GM21390 (cell line): ENCODE data around the gene TMEM239.
"Not testable (repeated sequence)": the region's sequence is repeated elsewhere in the genome, so short reads cannot be mapped to it uniquely, and the experiment has no call there.

ENCODE experiments used
- ATAC-seq: cut with Tn5 transposase; IDR thresholded peaks from one replicate; pipeline ENCODE4 v1.9.1; 2021; ENCODE audit not compliant: unreplicated experiment

The TMEM239 gene

DNA sequence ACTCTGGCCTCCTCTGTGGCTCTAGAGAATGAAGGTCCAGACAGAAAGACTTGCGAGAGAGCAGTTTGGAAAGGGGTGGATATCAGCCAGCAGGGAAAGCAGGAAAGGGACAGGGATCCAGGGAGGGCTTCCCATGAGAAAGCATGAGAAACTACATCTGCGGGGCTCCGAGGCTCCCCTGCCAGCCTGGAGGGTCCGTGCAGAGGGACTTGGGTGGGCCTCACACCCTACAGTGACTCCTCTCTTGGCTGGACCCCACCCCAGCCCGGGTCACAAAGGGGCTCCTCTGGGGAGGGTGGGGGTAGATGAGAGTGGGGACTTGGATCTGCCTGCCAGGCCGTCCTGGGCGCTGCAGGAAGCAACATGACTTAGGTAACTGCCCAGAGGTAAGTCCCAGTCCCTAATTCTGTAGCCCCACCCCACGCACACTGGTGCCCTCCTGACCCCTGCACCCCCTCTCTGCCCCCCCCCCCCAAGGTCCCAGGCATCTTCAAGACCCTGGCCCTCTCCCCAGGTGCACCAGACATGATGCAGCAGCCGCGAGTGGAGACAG lies at the start of gene TMEM239:
Gene TMEM239, plus strand, starts transcription at position 335 of the 553 bp plus-strand sequence. Its CDS starts 191 bp downstream, at position 526.
- no peak for ATAC-seq

DNA sequence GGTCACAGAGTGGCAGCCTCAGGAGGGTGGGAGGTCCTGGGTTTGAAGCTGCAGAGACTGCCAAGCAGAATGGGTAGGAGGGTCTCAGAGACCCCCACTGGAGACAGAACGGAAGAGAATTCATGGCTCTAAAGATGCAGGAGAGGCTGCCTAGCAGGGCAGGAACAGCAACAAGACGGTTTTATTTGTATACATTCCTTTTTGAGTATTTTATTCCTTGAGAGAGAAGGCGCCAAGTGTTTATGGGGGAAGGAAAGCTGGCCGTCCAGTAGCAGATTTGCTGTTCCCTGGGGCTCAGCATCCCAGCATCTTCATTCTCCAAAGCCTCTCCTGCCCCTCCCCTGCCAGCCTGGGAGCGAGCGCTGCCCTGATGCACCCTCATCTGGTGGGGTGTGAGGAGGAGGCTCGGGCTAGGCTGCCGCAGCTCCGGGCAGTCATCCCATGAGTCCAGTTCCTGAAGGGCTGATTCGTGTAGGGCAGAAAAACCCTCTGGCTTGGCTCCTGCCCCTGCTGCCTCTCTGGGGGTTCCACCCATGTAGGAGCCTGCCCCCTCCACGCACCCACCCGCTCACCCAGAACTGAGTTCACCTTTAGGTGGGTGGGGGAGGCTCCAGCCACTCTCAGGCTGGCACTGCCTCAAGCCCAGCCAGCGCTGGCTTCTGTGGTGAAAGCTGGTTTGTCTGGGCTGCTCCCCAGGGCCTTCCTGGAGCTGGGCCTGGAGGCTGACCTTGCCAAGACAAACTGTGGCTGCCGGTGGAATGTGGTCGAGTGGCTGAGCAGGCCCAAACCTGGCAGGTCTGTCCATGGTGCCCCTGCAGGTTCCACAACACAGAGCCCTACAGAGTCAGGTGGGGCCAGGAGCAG lies 48.2 kb upstream of the TMEM239 start:
- ATAC-seq, result no peak

DNA sequence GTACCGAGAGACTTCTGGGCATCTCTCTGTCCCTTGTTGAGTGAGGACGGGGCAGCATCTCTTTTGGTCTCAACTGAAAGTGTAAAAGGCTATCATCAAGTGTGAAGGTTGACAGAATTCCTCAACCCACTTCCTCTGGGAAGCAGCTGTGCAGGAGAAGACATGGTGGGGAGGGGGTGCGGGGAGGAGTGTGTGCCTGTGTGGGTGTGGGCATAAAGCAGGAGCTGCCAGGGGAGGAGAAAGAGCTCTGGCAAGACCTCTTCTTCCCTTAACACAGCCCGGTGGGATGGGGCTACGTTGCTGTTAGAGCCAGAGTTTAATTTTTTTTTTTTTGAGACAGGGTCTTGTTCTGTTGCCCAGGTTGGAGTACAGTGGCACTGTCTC lies 47.5 kb upstream of the TMEM239 start:
- ATAC-seq, result no peak

DNA sequence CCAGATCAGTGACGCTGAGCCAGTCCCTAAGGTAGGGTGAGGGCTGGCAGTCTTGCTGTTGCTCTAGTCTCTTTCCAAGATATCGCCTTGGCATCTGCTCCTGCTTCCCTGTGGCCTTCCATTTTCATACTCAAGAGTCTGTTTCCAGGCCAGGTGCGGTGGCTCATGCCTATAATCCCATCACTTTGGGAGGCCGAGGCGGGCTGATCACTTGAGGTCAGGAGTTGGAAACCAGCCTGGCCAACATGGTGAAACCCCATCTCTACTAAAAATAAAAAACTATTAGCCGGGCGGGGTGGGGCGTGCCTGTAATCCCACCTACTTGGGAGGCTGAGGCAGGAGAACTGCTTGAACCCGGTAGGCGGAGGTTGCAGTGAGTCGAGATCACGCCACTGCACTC lies 46.1 kb upstream of the TMEM239 start:
- not testable (repeated sequence) for ATAC-seq

DNA sequence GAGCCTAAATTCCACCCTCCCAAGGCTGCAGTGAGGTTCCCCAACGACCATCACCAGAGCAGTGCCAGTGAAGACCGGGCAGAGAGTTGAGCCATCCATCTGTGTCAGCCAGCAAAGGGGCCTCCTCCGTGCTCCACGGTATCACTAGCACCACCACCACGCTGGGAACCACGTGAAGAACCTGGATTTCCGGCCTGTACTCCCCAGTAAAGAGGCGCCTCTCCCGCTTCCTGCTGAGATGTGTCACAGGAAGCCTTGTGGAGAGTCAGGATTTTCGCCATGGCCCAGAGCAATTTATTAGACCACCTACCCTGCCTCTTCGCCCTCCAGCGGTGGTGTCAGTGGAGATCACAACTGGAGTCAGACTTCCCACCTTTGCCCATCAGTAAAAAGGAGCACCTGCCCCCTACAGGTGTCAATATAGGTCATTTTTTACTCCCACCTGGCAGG lies 44.5 kb upstream of the TMEM239 start:
- no peak for ATAC-seq

DNA sequence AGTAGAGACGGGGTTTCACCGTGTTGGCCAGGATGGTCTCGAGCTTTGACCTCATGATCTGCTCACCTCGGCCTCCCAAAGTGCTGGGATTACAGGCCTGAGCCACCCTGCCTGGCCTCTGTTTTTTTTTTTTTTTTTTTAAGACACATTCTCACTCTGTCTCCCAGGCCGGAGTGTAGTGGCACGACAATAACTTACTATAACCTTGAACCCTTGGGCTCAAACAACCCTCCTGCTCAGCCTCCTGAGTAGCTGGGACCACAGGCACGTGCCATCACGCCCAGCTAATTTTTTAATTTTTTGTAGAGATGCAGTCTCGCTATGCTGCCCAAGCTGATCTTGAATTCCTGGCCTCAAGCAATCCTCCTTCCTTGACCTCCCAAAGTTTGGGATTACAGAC lies 42.4 kb upstream of the TMEM239 start:
- no peak for ATAC-seq

DNA sequence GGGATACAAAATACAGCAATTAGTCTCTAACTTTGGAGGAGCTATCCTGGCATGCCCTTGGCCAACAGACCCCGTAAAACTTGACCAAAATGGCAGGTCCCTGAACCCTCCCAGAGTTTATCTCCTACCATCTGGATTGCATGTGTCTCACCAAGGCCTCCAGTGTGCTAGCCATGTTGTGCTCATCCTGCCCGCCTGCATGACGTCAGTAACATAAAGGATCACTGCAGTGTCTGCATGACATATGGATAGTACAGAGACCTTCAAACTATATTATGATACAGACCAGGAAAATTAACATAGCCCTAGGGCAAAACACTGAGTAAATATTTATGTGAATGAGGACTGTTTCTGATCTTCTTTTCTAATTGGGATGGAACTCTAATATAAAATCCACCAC lies 41.0 kb upstream of the TMEM239 start:
- no peak for ATAC-seq

DNA sequence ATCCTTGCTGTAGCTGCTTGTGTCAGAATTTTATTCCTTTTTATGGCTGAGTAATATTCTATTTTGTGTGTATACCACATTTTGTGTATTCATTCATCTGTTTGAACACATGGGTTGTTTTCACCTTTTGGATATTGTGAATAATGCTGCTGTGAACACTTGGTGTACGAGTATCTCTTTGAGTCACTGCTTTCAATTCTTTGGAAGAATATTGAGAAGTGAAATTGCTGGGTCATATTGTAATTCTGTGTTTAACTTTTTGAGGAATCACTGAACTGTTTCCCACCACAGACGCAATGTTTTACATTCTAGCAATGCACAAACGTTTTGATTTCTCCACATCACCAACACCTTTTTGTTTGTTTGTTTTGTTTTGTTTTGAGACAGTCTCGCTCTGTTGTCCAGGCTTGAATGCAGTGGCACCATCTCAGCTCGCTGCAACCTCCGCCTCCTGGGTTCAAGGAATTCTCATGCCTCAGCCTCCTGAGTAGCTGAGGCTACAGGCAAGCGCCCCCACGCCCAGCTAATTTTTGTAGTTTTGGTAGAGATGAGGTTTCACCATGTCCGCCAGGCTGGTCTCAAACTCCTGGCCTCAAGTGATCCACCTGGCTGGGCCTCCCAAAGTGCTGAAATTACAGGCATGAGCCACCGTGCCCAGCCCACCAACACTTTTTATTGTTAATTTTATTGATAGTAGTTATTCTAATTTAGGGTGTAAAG lies 37.4 kb upstream of the TMEM239 start:
- no peak for ATAC-seq

DNA sequence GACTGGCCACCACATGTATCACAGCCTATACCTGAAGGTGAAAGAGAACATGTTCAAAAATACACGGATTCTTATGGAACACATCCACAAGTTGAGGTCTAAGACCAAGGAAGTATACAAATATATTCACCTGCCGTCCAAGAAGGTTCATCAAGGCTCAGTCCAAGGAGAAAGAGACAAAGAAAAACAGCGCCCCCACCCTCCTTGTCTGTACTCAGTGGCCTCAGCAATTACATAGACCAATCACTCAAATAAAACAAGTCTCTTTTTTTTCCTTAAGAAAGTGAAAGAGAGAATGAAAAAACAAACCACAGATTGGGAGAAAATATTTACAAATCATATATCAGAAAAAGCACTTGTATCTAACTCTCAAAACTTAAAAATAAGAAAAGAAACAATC lies 35.2 kb upstream of the TMEM239 start:
- ATAC-seq, result no peak

DNA sequence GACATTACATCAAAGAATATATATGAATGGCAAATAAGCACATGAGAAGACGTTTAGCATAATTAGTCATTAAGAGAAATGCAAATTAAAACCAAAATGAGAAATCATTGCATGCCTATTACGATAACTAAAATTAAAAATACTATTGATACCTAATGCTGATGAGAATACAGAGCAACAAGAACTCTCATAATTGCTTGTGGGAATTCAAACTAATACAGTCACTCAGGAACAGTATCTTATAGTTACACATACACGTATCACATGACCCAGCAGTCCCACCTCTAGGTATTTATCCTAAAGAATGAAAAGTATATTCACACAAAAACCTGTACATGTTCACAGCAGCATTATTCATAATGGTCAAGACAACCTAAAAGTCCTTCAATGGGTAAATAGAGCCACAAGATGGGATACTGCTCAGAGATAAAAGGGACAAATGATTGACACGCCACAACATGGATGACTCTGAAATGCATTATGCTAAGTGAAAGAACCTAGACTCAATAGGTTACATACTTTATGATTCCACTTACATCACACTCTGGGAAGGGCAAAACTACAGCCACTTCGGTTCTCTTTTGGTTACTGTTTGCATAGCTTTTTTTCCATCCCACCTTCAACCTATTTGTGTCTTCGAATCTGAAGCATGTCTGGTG lies 32.1 kb upstream of the TMEM239 start:
- ATAC-seq, result no peak

DNA sequence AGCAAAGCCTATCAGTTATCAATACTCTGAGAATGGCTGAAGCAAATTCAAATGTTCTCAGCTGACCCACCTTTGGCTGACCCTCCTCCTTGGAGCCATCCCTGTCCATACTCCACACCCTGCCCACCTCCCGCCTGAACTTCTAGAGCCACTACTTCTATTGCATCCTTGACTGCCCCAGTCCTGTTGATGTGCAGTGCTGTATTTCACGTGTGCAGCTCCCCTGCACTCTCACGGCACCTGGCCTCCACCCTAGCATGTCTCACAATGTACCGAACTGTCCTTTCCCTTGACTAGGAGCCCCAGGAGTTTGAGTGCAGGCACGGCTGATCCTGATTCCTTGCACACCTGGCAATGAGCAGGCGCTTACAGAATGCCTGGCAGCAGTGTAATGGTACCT lies 22.7 kb upstream of the TMEM239 start:
- ATAC-seq, result no peak

DNA sequence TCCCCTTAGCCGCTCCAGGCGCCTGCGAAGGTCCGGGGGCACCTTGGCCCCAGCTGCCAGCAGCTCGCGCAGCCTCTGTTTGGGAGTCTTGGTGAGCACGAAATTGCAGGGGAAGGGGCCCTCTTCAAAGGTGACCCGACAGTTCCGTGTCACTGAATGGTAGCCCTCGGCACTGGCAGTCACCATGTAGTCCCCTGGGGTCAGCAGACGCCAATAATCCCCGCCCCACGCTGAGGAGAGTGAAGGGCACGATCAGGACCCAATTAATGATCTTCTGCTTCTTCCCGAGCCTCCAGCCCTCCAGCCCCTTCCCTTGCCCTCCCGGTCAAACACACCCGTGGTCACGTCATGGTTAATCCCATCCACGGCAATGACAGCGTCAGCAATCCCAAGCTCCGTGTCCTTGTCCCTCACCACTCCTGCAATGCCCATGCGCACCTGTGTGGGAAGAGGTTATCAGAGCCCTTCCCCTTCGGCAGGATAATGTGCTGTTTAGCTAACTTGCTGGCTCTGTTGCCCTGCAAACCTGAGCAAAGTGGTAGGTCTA lies 21.9 kb upstream of the TMEM239 start:
- ATAC-seq, result no peak

DNA sequence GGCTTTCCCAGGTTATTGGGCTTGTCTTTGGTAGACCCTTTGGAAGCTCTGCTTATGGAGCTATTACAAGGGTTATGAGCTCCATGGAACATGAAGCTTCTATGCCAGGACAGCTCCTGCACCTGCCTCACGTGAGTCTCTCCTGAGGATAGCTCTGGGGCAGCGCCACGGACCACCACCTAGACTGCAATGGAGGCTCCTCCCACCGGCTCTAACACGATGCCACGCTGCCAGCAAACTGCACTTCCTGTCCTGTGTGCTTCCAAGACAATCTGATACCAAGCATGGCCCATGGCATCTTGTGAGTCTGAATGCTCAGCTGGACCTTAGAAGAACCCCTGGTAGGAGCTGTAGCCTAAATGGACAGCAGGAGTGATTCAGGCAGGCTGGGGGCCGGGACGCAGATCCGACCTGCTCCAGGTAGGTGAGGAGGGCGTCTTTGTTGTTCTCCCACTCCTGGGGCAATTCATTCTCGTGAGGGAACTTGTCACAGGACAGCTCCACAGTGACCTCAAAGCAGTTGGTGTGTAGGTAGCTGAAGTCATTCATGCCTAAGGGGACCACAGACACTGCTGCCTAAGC lies 21.2 kb upstream of the TMEM239 start:
- ATAC-seq, result no peak

DNA sequence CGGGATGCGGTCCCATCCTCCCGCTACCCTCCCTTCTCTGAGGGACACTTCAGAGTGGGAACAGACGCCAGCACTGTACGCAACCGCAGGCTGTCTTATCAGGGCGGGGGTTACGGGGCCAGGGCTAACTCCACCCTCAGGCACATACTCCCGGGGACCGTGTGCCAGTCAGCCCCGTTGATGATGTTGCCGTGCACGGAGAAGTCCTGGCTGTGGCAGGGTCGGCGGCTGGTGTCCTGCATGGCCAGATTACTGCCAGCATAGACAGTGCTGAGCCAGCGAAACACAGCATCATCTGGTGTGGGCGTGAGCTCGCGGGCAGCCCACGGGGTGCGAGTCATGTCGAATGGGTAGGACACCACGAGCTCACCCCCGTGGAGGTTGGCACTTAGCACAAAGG lies 20.7 kb upstream of the TMEM239 start:
- ATAC-seq, result no peak

DNA sequence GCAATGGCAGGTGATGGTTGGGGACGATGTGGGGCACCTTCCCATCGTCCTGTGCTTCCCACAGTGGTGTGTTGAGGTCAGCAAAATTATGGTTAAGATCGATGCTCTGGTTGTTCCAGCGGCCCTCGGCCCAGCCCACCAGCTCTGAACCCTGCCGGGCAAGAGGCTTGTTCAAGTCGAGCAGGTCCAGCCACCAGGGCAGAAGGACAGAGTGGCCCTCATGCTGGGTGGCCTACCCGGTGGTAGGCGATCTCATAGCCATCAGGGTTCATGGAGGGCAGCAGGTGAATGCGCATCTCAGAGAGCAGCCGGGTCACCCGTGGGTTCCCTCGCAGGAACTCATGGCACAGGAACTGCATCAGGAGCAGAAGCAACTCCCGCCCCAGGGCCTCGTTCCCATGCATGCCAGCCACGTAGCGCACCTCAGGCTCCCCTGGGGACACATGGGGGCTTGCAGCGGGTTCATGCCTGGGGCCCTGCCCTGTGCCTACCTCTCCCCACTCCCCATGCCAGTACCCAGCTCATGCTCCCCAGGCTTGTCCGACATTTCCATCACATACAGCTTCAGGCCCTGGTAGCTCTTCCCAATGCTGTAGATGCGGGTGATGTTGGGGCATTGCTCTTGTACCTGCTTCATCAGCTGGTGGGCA lies 20.0 kb upstream of the TMEM239 start:
- ATAC-seq, result no peak

DNA sequence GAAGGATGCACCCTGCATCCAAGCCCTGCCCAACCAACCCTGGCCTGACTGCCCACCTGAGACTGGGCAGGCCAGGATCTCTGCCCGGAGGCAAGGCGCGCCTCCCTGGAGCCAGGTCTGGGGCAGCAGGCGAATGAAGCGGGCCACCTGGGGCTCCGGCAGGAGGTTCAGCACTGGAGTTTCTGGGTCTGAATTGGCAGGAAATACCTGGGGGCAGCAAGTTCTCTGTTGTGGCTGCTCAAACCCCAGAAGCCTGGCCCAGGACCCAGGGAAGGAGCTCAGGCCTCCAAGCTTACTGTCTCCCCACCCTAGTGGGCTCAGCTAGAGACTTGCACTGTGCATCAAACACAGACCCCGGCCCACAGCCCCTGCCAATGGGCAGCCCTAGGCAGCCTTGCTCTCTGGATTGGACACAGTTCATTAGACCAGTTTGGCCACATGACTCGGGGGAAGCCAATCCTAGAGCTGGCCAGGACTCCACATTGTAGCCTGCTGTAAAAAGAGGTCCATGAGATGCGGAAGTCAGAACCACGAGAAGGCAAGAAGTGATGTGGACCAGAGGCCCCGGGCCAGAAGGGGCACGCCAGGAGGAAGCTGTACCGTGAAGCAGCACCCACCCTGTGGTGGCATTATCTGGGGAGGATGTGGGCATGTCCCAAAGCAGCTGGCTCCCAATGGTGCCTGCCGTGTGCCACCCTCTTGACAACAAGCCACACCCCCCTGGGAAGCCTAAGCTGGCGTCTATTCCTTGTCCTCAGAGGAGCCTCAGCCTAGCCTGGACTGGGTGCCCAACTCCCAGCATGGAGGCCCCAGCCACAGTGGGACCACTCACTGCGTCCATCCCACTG lies 18.8 kb upstream of the TMEM239 start:
- ATAC-seq, result no peak

DNA sequence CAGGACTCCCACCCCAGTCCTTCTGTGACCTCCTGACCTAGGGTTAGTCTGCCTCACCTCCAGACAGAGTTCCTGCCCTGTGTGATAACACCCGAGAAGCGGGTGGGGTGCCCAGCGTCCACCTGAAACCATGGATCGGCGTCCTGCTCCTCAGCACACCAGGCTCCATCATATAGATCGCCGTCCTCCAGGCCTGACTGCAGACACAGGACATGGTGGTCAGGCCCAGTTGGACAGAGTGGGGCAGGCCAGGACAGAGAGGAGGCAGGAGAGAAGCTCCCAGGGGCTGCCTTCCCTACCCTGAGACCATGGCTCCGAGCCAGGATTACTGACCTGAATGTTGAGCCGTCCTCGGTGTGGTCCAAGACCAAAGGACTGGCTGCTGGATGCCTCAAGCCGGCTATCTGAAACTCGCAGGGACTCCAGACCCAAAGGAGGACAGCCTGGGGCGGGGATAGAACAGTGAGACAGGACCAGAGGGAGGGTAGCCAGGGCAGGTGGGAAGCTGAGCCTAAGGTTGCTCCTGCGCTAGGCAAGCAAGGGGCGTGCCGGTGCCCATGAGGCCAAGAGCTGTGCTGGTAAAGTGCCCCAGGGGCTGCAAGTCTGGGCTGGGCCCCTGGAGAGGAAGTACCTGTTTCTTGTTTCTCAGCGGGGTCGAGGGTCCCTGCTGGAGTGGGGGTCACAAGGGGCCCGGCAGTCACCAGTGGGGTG lies 17.9 kb upstream of the TMEM239 start:
- no peak for ATAC-seq

DNA sequence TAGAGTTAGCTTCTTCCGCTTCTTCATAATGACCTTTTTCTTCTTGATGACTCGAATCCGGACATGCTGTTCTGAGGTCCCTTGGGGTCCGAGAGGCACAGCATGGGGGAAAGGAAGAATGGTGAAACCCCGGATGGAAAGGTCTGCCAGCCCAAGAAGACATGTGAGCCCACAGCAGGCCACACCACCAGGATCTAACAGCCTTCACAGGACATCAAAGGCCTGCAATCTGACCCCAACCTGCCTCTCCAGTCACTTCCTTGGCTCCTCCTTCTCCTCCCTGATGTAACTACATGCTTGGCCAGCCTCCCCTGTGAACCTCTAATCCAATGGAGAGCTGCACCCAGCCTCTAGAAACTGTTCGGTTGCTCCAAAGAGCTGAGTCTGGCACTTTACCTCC lies 17.4 kb upstream of the TMEM239 start:
- ATAC-seq, result no peak

DNA sequence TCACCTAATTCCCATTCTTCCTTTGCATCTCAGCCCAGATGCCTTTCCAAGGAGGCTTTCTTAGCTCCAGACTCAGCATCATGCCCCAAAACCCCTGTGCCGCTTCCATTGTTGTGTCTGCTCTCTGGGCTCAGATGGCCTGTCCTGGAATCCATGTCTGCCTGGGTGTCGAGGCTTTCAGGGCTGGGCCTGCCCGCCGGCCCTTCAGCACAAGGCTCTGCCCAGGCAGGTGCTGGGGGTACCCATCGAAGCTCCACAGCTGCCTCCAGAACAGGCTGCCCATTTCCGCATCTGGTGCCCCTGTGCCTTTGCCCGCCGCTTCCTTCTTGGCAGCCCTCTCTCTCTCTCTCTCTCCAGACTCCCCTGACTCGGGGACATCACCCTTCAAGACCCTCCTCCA lies 16.9 kb upstream of the TMEM239 start:
- no peak for ATAC-seq
